GM21526 (cell line): Measurements from ENCODE around the gene RRP12.
"Not testable (repeated sequence)": the region's sequence is repeated elsewhere in the genome, so short reads cannot be mapped to it uniquely, and the experiment has no call there.

Source experiments
- ATAC-seq: cut with Tn5 transposase; IDR thresholded peaks from one replicate; pipeline ENCODE4 v1.9.1; 2021; ENCODE audit warnings: moderate library complexity; ENCODE audit not compliant: unreplicated experiment, low FRiP score

RRP12 gene

GRCh38 chr10:97400665-97401454 lies at the start of gene RRP12:
Gene RRP12 (minus strand): TSS chr10:97401340. CDS start chr10:97401231, 109 bp downstream.
- ATAC-seq: peak; percentile 93

- no peak for ATAC-seq
Observed at GRCh38 chr10:97450828-97451227, 49.7 kb upstream of the RRP12 start.

GRCh38 chr10:97445722-97446639 lies 44.8 kb upstream of the RRP12 start, which contains the start of the genes EXOSC1 and ZDHHC16:
Gene EXOSC1 (minus strand): TSS chr10:97446006. CDS start chr10:97445985, 21 bp downstream.
Gene ZDHHC16 (plus strand): TSS chr10:97446175. CDS start chr10:97451676, 5,501 bp downstream.
- peak; percentile 94 for ATAC-seq

- no peak for ATAC-seq
Observed at GRCh38 chr10:97445357-97445721, 44.2 kb upstream of the RRP12 start.

GRCh38 chr10:97444212-97444611 lies 43.1 kb upstream of the RRP12 start:
- ATAC-seq: no peak

- ATAC-seq: no peak
Observed at GRCh38 chr10:97442277-97442676, 41.1 kb upstream of the RRP12 start.

- no peak for ATAC-seq
Observed at GRCh38 chr10:97435211-97435610, 34.1 kb upstream of the RRP12 start.

GRCh38 chr10:97434557-97434956 lies 33.4 kb upstream of the RRP12 start:
- no peak for ATAC-seq

GRCh38 chr10:97434055-97434454 lies 32.9 kb upstream of the RRP12 start:
- no peak for ATAC-seq

GRCh38 chr10:97428572-97428981 lies 27.4 kb upstream of the RRP12 start:
- no peak for ATAC-seq

- no peak for ATAC-seq
Observed at GRCh38 chr10:97427571-97428179, 26.5 kb upstream of the RRP12 start.

GRCh38 chr10:97426776-97427570 lies 25.8 kb upstream of the RRP12 start:
- no peak for ATAC-seq

- ATAC-seq: peak; percentile 64
Observed at GRCh38 chr10:97425964-97426775, 25.0 kb upstream of the RRP12 start, which contains the start of gene PGAM1. Gene PGAM1 (plus strand): TSS chr10:97426191. CDS start chr10:97426308, 117 bp downstream.

- not testable (repeated sequence) for ATAC-seq
Observed at GRCh38 chr10:97423757-97424098, 22.6 kb upstream of the RRP12 start.

GRCh38 chr10:97416565-97416964 lies 15.4 kb upstream of the RRP12 start:
- no peak for ATAC-seq

GRCh38 chr10:97412891-97413304 lies 11.8 kb upstream of the RRP12 start:
- ATAC-seq: no peak

GRCh38 chr10:97411406-97411805 lies 10.3 kb upstream of the RRP12 start:
- ATAC-seq: no peak

GRCh38 chr10:97408496-97408992 lies 7.4 kb upstream of the RRP12 start:
- no peak for ATAC-seq

- ATAC-seq: no peak
Observed at GRCh38 chr10:97407952-97408248, 6.8 kb upstream of the RRP12 start.
